Lower lobe of right lung (tissue), 2 donors: Measurements from ENCODE around the gene KPNA2. TPM values are rescaled to one million over a fixed set of nuclear protein-coding genes. Genes with fewer than 3 reads are reported as not detected.

Experiments
- ATAC-seq, 2 donors: fragments of 200-7000 bp; cut with Tn5 transposase; one replicate each; pipeline ENCODE4 v1.9.1; 2020 to 2022; ENCODE audit warnings: mild to moderate bottlenecking in 2 of 2, moderate library complexity in 2 of 2
- DNase-seq: peaks from one replicate; pipeline ENCODE4 v3.0.0-alpha.2; 2020
- H3K27ac ChIP-seq: fragments of 200-600 bp; one replicate; pipeline ENCODE4 v1.8.0; 2022
- H3K27me3 ChIP-seq: fragments of 200-600 bp; one replicate; pipeline ENCODE4 v1.8.0; 2022; ENCODE audit warnings: low read depth
- H3K36me3 ChIP-seq: fragments of 200-600 bp; one replicate; pipeline ENCODE4 v1.8.0; 2022; ENCODE audit warnings: mild to moderate bottlenecking
- H3K4me1 ChIP-seq: fragments of 200-600 bp; one replicate; pipeline ENCODE4 v1.8.0; 2022
- H3K4me3 ChIP-seq: fragments of 200-600 bp; one replicate; pipeline ENCODE4 v1.8.0; 2022; ENCODE audit warnings: mild to moderate bottlenecking
- H3K9me3 ChIP-seq: fragments of 200-600 bp; one replicate; pipeline ENCODE4 v1.8.0; 2022
- intact Hi-C: fragments of 100-400 bp; cut with DNase I; formaldehyde crosslinking; loops from one replicate; pipeline ENCODE4 v1.11.0; 2022
- total RNA-seq: library from RNA; stranded (reverse); fragmentation: NEBNext Ultra II Directional; extraction: Animal tissue kit (Norgen Biotek cat#: 25700); gene quantifications from one replicate; pipeline ENCODE4 v1.2.1, GENCODE V29; 2021
- TF ChIP-seq, protein P1 (sequence below): fragments of 200-600 bp; IDR thresholded peaks from one replicate; pipeline ENCODE4 v1.8.0; 2022; ENCODE audit warnings: antibody characterized with exemption, mild to moderate bottlenecking
- donor health status: DM: no; HTN: yes; CAD: no; lungs with severe emphysema.

The KPNA2 gene
- total RNA-seq, 1 donor from 2014 or later, result 23.4 TPM

DNA sequence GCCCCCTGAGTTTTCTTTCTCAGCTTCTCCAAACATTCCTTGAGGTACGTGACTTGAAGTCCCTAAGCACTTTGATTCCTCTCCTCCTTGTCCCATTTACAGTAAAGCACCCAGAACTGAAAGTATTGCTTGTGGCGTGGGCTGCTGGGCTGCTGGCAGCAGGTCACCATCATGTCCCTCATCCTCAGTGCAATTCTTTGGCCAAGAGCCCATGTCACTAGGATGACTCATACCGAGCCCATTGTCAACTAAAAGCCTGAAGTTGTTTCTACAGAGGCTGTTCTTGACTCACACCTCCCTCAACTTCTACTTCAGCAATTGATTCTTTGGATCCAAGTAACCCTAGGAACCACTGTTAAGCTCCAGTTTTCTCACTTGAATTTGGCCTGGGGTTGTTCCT lies 54.3 kb downstream of the KPNA2 start:
- H3K9me3 ChIP-seq, result no peaks in the 10 kb centered on the region
- TF ChIP-seq, protein P1, sequence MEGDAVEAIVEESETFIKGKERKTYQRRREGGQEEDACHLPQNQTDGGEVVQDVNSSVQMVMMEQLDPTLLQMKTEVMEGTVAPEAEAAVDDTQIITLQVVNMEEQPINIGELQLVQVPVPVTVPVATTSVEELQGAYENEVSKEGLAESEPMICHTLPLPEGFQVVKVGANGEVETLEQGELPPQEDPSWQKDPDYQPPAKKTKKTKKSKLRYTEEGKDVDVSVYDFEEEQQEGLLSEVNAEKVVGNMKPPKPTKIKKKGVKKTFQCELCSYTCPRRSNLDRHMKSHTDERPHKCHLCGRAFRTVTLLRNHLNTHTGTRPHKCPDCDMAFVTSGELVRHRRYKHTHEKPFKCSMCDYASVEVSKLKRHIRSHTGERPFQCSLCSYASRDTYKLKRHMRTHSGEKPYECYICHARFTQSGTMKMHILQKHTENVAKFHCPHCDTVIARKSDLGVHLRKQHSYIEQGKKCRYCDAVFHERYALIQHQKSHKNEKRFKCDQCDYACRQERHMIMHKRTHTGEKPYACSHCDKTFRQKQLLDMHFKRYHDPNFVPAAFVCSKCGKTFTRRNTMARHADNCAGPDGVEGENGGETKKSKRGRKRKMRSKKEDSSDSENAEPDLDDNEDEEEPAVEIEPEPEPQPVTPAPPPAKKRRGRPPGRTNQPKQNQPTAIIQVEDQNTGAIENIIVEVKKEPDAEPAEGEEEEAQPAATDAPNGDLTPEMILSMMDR, result no peak
- H3K4me1 ChIP-seq, result peaks cover 18% of the 10 kb centered on the region
- no peak overlapping the region for H3K4me3 ChIP-seq
- H3K27me3 ChIP-seq, result no peaks in the 10 kb centered on the region
- DNase-seq, result peak; percentile 65
- intact Hi-C loops, result no loop called here
- H3K36me3 ChIP-seq, result no peaks in the 10 kb centered on the region
- peak; percentile 84 to 85 for ATAC-seq
- no peak overlapping the region for H3K27ac ChIP-seq

DNA sequence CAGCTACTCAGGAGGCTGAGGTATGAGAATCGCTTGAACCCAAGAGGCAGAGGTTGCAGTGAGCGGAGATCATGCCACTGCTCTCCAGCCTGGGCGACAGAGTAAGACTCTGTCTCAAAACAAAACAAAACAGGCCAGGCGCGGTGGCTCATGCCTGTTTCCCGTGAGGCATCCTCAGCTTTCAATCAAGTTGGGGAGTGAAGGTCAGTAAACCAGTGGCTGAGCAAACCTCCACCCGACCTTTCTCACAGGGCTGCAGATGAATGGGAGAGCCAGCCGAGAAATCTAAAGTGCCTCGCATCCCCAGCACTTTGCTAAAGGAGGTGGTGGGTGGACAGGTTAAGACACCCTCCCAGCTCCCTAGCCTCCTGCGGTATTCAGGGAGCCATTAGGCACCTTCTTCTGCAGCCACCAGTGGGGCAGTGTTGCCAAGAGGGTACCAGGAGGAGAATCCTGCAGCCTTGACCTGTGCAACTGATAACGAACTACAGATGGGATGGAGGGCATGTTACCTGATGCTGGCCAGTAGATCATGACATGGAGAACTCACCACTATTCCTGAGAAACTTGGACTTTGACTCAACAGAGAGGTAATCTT lies 59.0 kb downstream of the KPNA2 start:
- Histone ChIP-seq H3K4me3 (no peak overlapping the region), H3K36me3 (no peaks in the 10 kb centered on the region), H3K9me3 (no peaks in the 10 kb centered on the region), H3K4me1 (no peaks in the 10 kb centered on the region), H3K27ac (no peak overlapping the region), H3K27me3 (no peaks in the 10 kb centered on the region)
- TF ChIP-seq, protein P1, result no peak
- intact Hi-C loops, result no loop called here
- DNase-seq (no peak), ATAC-seq (no peak)

DNA sequence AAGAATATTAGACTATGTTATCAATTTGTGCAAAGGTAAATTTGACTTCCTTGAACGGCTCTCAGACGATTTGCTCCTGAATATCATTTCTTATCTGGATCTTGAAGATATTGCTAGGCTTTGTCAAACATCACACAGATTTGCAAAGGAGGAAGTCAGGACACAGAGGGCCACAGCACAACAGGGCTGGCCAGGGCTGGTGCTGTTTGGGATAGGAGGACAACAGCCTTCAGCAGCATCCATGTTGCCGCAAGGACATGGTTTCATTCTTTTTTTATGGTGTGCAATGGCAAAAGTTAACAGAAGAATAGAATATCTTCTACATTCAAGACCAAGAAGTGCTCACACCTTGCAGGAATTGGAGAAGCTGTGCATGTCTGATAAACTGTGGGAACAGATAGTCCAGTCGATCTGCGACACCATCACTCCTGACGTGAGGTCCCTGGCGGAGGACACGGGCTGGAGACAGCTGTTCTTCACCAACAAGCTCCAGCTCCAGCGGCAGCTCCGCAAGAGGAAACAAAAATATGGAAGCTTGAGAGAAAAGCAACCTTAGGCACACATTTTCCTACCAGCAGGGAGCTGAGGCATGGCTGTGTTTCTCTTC lies 59.8 kb downstream of the KPNA2 start:
- no peak for DNase-seq
- ATAC-seq, result no peak
- intact Hi-C loops, result no loop called here
- no peaks in the 10 kb centered on the region for H3K9me3 ChIP-seq
- H3K36me3 ChIP-seq, result no peaks in the 10 kb centered on the region
- no peaks in the 10 kb centered on the region for H3K27me3 ChIP-seq
- no peak overlapping the region for H3K27ac ChIP-seq
- TF ChIP-seq, protein P1, result no peak
- H3K4me1 ChIP-seq, result no peaks in the 10 kb centered on the region
- no peak overlapping the region for H3K4me3 ChIP-seq

DNA sequence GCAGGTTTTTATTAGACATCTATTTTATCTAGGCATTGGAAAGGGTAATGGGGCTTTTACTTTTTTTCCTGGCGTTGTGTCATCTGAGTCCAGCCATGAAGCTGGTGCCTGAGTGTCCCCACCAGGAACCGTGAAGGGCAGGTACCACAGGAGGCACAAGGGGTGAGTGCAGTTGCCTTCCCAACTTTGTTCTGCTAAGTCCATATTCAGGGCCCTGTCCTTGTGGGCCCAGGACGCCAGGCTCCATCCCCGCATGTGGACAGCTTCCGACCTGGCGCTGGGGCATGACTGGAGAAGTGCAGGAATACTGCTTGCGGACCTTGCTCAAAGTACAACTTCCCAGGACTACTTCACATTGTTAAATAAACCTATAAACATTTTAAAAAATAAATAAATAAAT lies 60.6 kb downstream of the KPNA2 start:
- no peak overlapping the region for H3K4me3 ChIP-seq
- ATAC-seq, result no peak
- intact Hi-C loops, result no loop called here

More for the DNA sequence above, 60.6 kb downstream of the KPNA2 start:
- H3K4me1 ChIP-seq, result no peaks in the 10 kb centered on the region
- no peaks in the 10 kb centered on the region for H3K9me3 ChIP-seq
- H3K27ac ChIP-seq, result no peak overlapping the region
- no peak for DNase-seq
- TF ChIP-seq, protein P1, result no peak
- no peaks in the 10 kb centered on the region for H3K36me3 ChIP-seq
- H3K27me3 ChIP-seq, result no peaks in the 10 kb centered on the region

Other genes starting within 250 kb of the KPNA2 start
- gene BPTF, start 210.2 kb upstream of the KPNA2 start, total RNA-seq, result 96.9 TPM
- gene C17orf58, start 39.3 kb upstream of the KPNA2 start, total RNA-seq, result 7.4 TPM
- gene AMZ2, start 212.3 kb downstream of the KPNA2 start, total RNA-seq, result 55.9 TPM